Fibroblast of villous mesenchyme (primary cell): ENCODE results near the gene AKT1S1. TPM values are rescaled to one million over a fixed set of nuclear protein-coding genes. Genes with fewer than 3 reads are reported as not detected.
A peak's percentile ranks its signal among the peaks of the same experiment; 100 is the strongest.

Experiments
- DNase-seq: peaks from one replicate; pipeline ENCODE4 v3.0.0-alpha.2; 2010; ENCODE audit warnings: low read depth
- H3K4me3 ChIP-seq: 2 replicates; pipeline ENCODE4 v1.5.1; 2011; ENCODE audit warnings: low read depth, mild to moderate bottlenecking, low read length
- total RNA-seq: library from RNA; depleted of rRNA; stranded (reverse); fragments of >200 nt; gene quantifications from 2 replicates; pipeline ENCODE4 v1.2.3, GENCODE V29; 2012
- TF ChIP-seq, protein P1 (sequence below): IDR thresholded peaks from 2 replicates; pipeline ENCODE4 v1.5.1; 2012; ENCODE audit warnings: low read depth, mild to moderate bottlenecking, low read length; ENCODE audit not compliant: insufficient read depth

AKT1S1 gene
- total RNA-seq, 1 donor, result 12.5 TPM

DNA sequence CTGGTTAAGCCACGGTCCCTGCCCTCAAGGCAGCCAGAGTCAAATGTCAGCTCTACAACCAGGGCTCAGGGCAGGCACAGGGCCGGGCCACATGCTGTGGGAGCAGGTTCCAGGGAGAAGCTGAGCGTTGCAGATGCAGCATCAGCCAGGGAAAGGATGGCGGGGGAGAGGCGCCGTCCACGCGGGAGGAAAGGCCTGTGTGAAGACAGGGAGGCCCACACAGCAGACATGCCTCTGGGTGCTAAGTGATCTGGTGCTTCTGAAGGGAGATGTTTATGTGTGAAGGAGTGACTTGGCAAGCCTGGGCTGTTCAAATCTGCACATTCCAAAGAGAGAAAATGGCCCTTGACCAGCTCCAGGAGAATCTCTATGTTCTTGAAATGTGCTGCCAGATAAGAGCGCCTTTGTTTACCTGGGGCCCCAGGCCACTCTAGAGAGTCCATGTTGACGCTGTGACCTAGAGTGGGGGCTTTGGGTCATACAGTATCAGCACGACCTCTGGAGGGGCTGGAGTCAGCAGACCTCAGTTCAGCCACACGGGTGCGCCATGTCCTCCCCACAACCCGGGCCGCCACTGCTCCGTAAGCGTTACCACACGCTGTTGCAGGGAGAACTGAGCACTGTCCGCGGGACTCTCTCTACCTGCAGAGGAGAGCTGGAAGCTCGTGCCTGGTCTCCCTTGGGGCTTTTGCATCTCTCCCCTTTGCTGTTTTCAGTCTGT is 36.0 kb upstream of the AKT1S1 start:
- TF ChIP-seq, protein P1, sequence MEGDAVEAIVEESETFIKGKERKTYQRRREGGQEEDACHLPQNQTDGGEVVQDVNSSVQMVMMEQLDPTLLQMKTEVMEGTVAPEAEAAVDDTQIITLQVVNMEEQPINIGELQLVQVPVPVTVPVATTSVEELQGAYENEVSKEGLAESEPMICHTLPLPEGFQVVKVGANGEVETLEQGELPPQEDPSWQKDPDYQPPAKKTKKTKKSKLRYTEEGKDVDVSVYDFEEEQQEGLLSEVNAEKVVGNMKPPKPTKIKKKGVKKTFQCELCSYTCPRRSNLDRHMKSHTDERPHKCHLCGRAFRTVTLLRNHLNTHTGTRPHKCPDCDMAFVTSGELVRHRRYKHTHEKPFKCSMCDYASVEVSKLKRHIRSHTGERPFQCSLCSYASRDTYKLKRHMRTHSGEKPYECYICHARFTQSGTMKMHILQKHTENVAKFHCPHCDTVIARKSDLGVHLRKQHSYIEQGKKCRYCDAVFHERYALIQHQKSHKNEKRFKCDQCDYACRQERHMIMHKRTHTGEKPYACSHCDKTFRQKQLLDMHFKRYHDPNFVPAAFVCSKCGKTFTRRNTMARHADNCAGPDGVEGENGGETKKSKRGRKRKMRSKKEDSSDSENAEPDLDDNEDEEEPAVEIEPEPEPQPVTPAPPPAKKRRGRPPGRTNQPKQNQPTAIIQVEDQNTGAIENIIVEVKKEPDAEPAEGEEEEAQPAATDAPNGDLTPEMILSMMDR, result no peak
- H3K4me3 ChIP-seq, result no peak overlapping the region
- peak; percentile 30 for DNase-seq

DNA sequence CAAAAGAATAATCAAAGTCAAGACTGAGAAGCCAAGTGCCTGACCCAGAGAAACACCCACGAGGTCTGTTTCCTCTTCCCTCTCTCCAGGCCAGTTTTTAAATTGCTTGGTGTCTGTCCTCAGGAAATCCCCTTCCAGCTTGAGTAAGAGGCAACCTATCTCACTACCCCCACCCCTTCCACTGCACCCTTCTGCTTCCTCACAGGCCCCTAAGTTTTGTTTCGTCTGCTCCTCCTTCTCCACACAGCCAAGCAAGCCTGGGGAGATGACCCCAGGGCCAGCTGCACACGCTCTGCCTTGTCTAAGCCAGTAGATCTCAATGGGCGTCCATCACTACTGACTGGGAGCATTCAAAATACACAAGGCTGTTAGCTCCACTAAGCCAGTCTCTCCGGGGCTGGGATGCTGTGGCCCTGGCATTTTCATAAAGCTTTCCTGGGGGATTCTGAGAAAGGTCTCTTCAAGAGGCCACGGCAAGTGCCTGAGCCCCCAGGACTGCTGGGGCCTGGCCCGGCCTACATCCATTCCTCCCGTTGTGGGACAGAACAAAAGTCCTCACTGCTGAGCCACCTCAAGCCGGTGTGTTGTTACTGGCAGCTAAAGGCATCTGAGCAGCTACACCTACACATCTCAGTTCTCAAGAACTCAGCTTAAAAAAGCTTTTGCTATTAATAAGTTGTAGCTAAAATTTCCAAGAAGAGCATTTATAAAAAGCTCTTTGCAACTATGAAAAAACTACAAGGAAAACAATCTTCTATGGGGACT is 34.4 kb upstream of the AKT1S1 start:
- TF ChIP-seq, protein P1, result no peak
- H3K4me3 ChIP-seq, result no peak overlapping the region
- DNase-seq, result peak; percentile 32

DNA sequence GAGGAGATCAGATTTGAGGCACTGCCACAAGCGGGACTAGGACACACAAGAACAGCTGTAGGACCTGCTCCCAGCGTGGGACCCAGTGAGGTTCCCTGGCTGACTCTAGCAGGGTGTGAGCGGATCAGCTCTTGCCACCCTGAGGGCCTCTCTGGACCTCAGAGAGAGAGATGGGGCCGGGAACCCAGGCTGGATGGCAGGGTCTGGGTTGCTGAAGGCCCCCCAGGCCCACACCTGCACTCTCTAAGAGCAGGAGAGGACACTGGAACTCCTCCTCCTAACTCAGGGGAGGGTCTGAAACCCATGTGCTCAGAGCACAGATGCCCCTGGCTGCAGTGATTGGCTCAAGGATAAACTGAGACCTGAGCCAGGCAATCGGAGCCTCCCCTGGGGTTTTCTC is 33.0 kb upstream of the AKT1S1 start:
- no peak for DNase-seq
- no peak overlapping the region for H3K4me3 ChIP-seq

DNA sequence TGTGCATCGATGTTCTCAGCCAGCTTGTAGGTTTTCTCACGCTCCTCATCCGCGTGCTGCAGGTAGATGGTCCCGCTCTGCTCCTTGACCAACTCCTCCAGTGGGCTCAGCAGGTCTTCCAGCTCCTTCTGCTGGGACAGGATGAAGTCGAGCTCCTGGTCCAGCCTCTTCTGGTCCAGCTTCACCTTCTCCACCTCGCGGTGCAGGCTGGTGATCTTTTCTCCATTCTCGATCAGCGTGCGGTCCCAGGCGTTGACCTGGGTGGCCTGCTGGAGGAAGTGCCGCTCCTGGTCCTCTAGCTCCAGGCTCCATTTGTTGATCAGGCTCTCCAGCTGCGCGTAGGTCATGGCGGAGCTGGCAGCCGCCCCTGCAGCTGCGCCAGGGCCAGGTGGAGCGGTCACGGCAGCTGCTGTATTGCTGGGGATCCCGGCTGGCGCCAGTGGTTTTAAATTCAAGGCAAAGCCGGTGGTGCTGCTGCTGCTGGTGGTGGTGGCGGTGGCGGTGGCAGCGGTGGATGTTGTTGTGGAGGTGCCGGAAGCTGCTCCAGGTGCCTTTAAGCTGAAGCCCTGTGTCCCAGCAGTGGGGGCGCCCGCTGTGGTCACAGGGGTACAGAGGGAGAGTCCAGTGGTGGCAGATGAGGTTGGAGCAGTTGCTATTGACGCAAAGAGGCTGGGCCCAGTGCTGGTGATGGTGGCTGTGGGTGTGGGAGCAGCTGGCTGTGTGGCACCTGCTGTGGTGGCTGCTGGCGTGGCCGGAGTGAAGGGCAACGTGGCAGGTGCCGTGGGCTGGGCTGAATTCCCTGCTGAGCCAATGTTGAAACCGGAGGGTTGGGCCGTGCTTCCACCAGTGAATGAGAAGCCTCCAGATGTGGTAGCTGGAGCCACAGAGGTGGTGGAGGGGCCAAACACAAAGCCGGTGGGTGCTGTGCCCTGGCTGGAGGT is 31.6 kb upstream of the AKT1S1 start:
- no peak for DNase-seq
- H3K4me3 ChIP-seq, result no peak overlapping the region
- TF ChIP-seq, protein P1, result no peak

More for the DNA sequence above, 33.0 kb upstream of the AKT1S1 start:
- TF ChIP-seq, protein P1, result no peak

DNA sequence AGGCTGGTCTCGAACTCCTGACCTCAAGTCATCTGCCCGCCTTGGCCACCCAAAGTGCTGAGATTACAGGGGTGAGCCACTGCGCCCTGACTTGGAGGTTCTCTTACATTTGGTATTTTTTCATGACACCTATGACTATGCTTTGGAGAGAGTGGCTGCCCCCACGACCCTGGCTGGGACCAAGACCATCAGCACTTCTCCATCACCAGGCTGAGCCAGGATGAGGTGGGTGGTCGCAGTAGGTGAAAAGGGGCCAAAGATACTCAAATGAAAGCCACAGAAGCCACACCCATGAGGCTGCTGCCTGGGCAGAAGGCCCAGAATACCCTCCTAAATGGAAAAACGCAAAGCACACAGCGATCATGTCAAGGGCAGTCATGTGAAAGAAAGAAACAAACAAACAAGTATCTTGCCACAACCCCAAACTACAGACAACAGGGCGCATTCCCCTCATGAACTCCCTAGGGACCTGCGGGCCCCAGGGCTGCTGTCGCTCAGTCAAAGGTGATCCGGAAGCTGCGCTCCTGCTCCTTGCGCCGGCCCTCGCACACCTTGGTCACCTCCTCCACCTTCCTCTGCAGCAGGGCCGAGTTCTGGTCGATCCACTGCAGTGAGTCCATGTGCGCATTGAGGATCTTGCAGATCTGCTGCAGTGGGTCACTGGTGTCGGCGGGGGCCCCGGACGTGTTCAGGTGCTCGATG is 30.7 kb upstream of the AKT1S1 start:
- no peak for DNase-seq
- TF ChIP-seq, protein P1, result no peak
- H3K4me3 ChIP-seq, result no peak overlapping the region
